HepG2 (cell line): ENCODE measurements around the gene MAPK4. TPM values are rescaled to one million over a fixed set of nuclear protein-coding genes. Genes with fewer than 3 reads are reported as not detected.

Source experiments
- ATAC-seq: fragments of 200-7000 bp; cut with Tn5 transposase; 3 replicates; pipeline ENCODE4 v1.9.1; 2020; ENCODE audit warnings: mild to moderate bottlenecking, moderate library complexity
- BruUV-seq: library from RNA; stranded (reverse); fragments of 400-500 nt; replicated peaks from 2 replicates; lab custom pipeline; 2021; lab: Mats Ljungman, UMichigan
- CTCF ChIA-PET: fragments of 300-600 bp; formaldehyde crosslinking; extraction: SDS; loops from one replicate; lab custom pipeline; 2021; ENCODE audit warnings: low total read pairs, inconsistent platforms, low intra/inter-chr PET ratio; lab: Yijun Ruan, JAX
- POLR2A ChIA-PET: fragments of 350-600 bp; sonication (Branson Sonifier 250); formaldehyde crosslinking; loops from one replicate; lab custom pipeline; 2020; ENCODE audit warnings: antibody characterized with exemption, inconsistent platforms; lab: Yijun Ruan, JAX
- DNase-seq: peaks from one replicate; pipeline ENCODE4 v3.0.0-alpha.2; 2015; ENCODE audit warnings: low spot score
- FAIRE-seq: peaks from 3 replicates; lab custom pipeline; 2011; peaks lifted over from hg19 to GRCh38; lab: Jason Lieb, UNC
- H2AFZ ChIP-seq: one replicate; pipeline ENCODE4 v1.6.1; 2011; ENCODE audit warnings: low read length, inconsistent platforms
- H3K27ac ChIP-seq: fragments of 300-600 bp; 3 replicates; pipeline ENCODE4 v1.8.0; 2011; ENCODE audit warnings: mixed run types, mild to moderate bottlenecking, mixed read lengths, low read length, inconsistent platforms; ENCODE audit not compliant: insufficient read depth; ENCODE audit errors: extremely low read length
- H3K27me3 ChIP-seq, 2 experiments: fragments of 200-600 bp in 1 of 2; 2 replicates in 1 of 2; 3 replicates in 1 of 2; pipeline versions ENCODE4 v1.6.0 to v1.8.0; 2011; ENCODE audit warnings: low read length in 2 of 2, mild to moderate bottlenecking in 2 of 2, moderate library complexity in 2 of 2, inconsistent platforms in 1 of 2; ENCODE audit not compliant: insufficient read depth in 2 of 2, control insufficient read depth in 1 of 2
- H3K36me3 ChIP-seq, 2 experiments: fragments of 200-600 bp in 1 of 2; replicated peaks in 1 of 2; 2 replicates in 1 of 2; 3 replicates in 1 of 2; pipeline versions ENCODE4 v1.5.1 to v1.8.0; 2011; ENCODE audit warnings: low read length in 2 of 2, inconsistent platforms in 1 of 2; ENCODE audit not compliant: insufficient read depth in 2 of 2, control insufficient read depth in 1 of 2
- H3K4me1 ChIP-seq: 2 replicates; pipeline ENCODE4 v1.5.1; 2012; ENCODE audit warnings: low read length, inconsistent platforms; ENCODE audit not compliant: insufficient read depth
- H3K4me2 ChIP-seq: 2 replicates; pipeline ENCODE4 v1.6.0; 2011; ENCODE audit warnings: low read depth, low read length, inconsistent platforms
- H3K4me3 ChIP-seq, 3 experiments: fragments of 200-600 bp in 1 of 3; sonication (generic), shearing (Covaris generic) in 1 of 3; replicated peaks in 1 of 3; 2 replicates each; pipeline ENCODE4 v1.5.1; 2011 to 2016; ENCODE audit warnings: low read length in 3 of 3, inconsistent platforms in 2 of 3, low read depth in 2 of 3, mild to moderate bottlenecking in 2 of 3, control low read depth in 1 of 3, mixed read lengths in 1 of 3; ENCODE audit not compliant: insufficient read depth in 1 of 3
- H3K79me2 ChIP-seq: one replicate; pipeline ENCODE4 v1.6.1; 2011; ENCODE audit warnings: low read length, inconsistent platforms; ENCODE audit not compliant: insufficient read depth
- H3K9ac ChIP-seq: 2 replicates; pipeline ENCODE4 v1.6.0; 2011; ENCODE audit warnings: mild to moderate bottlenecking, low read depth, low read length, inconsistent platforms; ENCODE audit not compliant: insufficient read depth
- H3K9me3 ChIP-seq: 2 replicates; pipeline ENCODE4 v1.5.1; 2012; ENCODE audit warnings: mild to moderate bottlenecking, low read length
- H4K20me1 ChIP-seq: 2 replicates; pipeline ENCODE4 v1.6.0; 2011; ENCODE audit warnings: inconsistent platforms, mild to moderate bottlenecking, low read length, moderate library complexity; ENCODE audit not compliant: insufficient read depth
- ATF6 ChIP-seq: sonication (generic); formaldehyde crosslinking; conservative IDR thresholded peaks from 2 replicates; pipeline ENCODE4 v1.4.0; 2020; ENCODE audit warnings: missing genetic modification reagents
- BHLHE40 ChIP-seq: IDR thresholded peaks from 2 replicates; pipeline ENCODE4 v1.6.1; 2011; ENCODE audit warnings: low read length, improper control_type of control experiment
- CHCHD3 ChIP-seq: sonication (generic); formaldehyde crosslinking; IDR thresholded peaks from 2 replicates; pipeline ENCODE4 v1.8.0; 2022; ENCODE audit warnings: mild to moderate bottlenecking, missing genetic modification reagents, moderate library complexity
- GPN1 ChIP-seq: sonication (generic); formaldehyde crosslinking; IDR thresholded peaks from 2 replicates; pipeline ENCODE4 v1.5.1; 2020; ENCODE audit warnings: missing genetic modification reagents, borderline replicate concordance
- HNRNPH1 ChIP-seq: fragments of 200-400 bp; formaldehyde crosslinking; optimal IDR thresholded peaks from 2 replicates; pipeline ENCODE3; 2017; ENCODE audit warnings: mild to moderate bottlenecking, low read depth, low read length
- PAX8 ChIP-seq: sonication (generic); formaldehyde crosslinking; IDR thresholded peaks from 2 replicates; pipeline ENCODE4 v1.8.0; 2022; ENCODE audit warnings: mild to moderate bottlenecking, missing genetic modification reagents, borderline replicate concordance
- SNRNP70 ChIP-seq: fragments of 200-400 bp; formaldehyde crosslinking; IDR thresholded peaks from 2 replicates; pipeline ENCODE4 v1.6.1; 2017; ENCODE audit warnings: mild to moderate bottlenecking, low read depth, low read length, moderate library complexity
- TBX2 ChIP-seq: sonication (generic); formaldehyde crosslinking; IDR thresholded peaks from 2 replicates; pipeline ENCODE4 v1.5.0; 2020; ENCODE audit warnings: missing genetic modification reagents, mild to moderate bottlenecking, borderline replicate concordance
- TFE3 ChIP-seq: IDR thresholded peaks from 2 replicates; pipeline ENCODE4 v1.6.1; 2016
- ZBTB3 ChIP-seq: sonication (generic); formaldehyde crosslinking; IDR thresholded peaks from 2 replicates; pipeline ENCODE4 v1.4.0; 2020; ENCODE audit warnings: low read depth, mild to moderate bottlenecking, moderate library complexity, missing genetic modification reagents, borderline replicate concordance
- ZBTB49 ChIP-seq: sonication (generic); formaldehyde crosslinking; IDR thresholded peaks from 2 replicates; pipeline ENCODE4 v1.4.0; 2020; ENCODE audit warnings: missing genetic modification reagents, borderline replicate concordance
- ZBTB7B ChIP-seq: sonication (generic); formaldehyde crosslinking; IDR thresholded peaks from 2 replicates; pipeline ENCODE4 v1.4.0; 2020; ENCODE audit warnings: missing genetic modification reagents
- ZMYM3 ChIP-seq: sonication (generic); formaldehyde crosslinking; IDR thresholded peaks from 2 replicates; pipeline ENCODE4 v1.5.1; 2020; ENCODE audit warnings: mild to moderate bottlenecking, missing genetic modification reagents
- ZNF501 ChIP-seq: sonication (generic); formaldehyde crosslinking; IDR thresholded peaks from 2 replicates; pipeline ENCODE4 v1.5.1; 2020; ENCODE audit warnings: mild to moderate bottlenecking, moderate library complexity, missing genetic modification reagents
- WGBS: methylation state at CpG from one replicate; pipeline ENCODE4 v1.1.6; 2017; ENCODE audit warnings: low lambda C conversion rate; 5-methylcytosine and 5-hydroxymethylcytosine counted together
- in situ Hi-C: cut with HindIII; loops from 2 replicates; pipeline ENCODE4 v1.10.0; 2017; ENCODE audit warnings: low pct_unique_long_range_greater_than_20kb; ENCODE audit not compliant: extremely low pct_ligation_motif_present
- intact Hi-C: fragments of 100-400 bp; cut with micrococcal nuclease; formaldehyde crosslinking; loops from one replicate; pipeline ENCODE4 v1.10.0; 2022; ENCODE audit not compliant: unreplicated experiment
- polyA plus RNA-seq, 8 experiments: library from polyadenylated mRNA; depleted of rRNA in 3 of 8; stranded (reverse) in 7 of 8; unstranded in 1 of 8; fragments of >200 nt; fragmentation: Illumina TruSeq in 4 of 8; extraction: Trizol in 4 of 8; gene quantifications; 2 replicates each; pipeline versions ENCODE4 v1.2.1 to v1.2.3, GENCODE V29; 2011 to 2016; ENCODE audit warnings: low read depth in 4 of 8, missing spikeins in 1 of 8, mixed read lengths in 1 of 8; ENCODE audit not compliant: insufficient read depth in 1 of 8
- total RNA-seq, 5 experiments: library from RNA; depleted of rRNA; stranded (reverse); fragments of >200 nt; fragmentation: Illumina TruSeq; extraction: Trizol; gene quantifications; 2 replicates each; pipeline ENCODE4 v1.2.3, GENCODE V29; 2016; ENCODE audit warnings: low read depth in 1 of 5

Gene MAPK4
- total and polyA plus RNA-seq, 2 of the 13 experiments (the other 11 are each of a cell fraction or from before 2014, with no cell fraction given) = not detected

- TF ChIP-seq ZMYM3 (CRISPR knock-in tag) = no peak
- TF ChIP-seq BHLHE40 = no peak
- no peak for TF ChIP-seq GPN1
- no peak for TF ChIP-seq ZBTB3
- no peak for TF ChIP-seq CHCHD3 (CRISPR knock-in tag)
- no peak for TF ChIP-seq ZBTB7B (CRISPR knock-in tag)
- no peak for TF ChIP-seq ZNF501 (CRISPR knock-in tag)
- TF ChIP-seq PAX8 (CRISPR knock-in tag) = no peak
- no peak for TF ChIP-seq TBX2 (CRISPR knock-in tag)
- no peak for TF ChIP-seq ZBTB49 (CRISPR knock-in tag)
- no peak for TF ChIP-seq HNRNPH1
Observed at GRCh38 chr18:50621366-50621765, 61.5 kb downstream of the MAPK4 start (continued).

- ChIA-PET POLR2A (no interaction called here), CTCF (no interaction called here)
- ATAC-seq = no peak
- Histone ChIP-seq H3K9ac (no peak overlapping the region), H3K4me1 (no peaks in the 10 kb centered on the region), H2AFZ (no peak overlapping the region), H3K9me3 (no peaks in the 10 kb centered on the region), H3K4me3 (no peak overlapping the region), H3K36me3 (no peaks in the 10 kb centered on the region), H3K27me3 (no peaks in the 10 kb centered on the region), H3K4me2 (no peak overlapping the region), H3K79me2 (no peaks in the 10 kb centered on the region), H3K27ac (no peak overlapping the region), H4K20me1 (no peaks in the 10 kb centered on the region)
- WGBS = 32% methylated on average over 3 of the region's 3 CpGs
- no peak for FAIRE-seq
- intact Hi-C loops (no loop called here), in situ Hi-C loops (no loop called here)
- DNase-seq = no peak
- no peak for TF ChIP-seq ATF6 (CRISPR knock-in tag)
- no peak for TF ChIP-seq SNRNP70
- no peak for TF ChIP-seq TFE3
- BruUV-seq = no TSS peak
Observed at GRCh38 chr18:50622320-50622719, 62.4 kb downstream of the MAPK4 start.
